BJ (cell line): ENCODE measurements around the gene FAM9A. TPM values are rescaled to one million over a fixed set of nuclear protein-coding genes. Genes with fewer than 3 reads are reported as not detected.
A peak's percentile ranks its signal among the peaks of the same experiment; 100 is the strongest.

Experiments
- CTCF ChIA-PET: fragments of 350-600 bp; formaldehyde crosslinking; extraction: SDS; loops from one replicate; lab custom pipeline; 2021; ENCODE audit warnings: antibody characterized with exemption, inconsistent platforms; lab: Yijun Ruan, JAX
- POLR2A ChIA-PET: fragments of 300-600 bp; sonication (Branson Sonifier 250); formaldehyde crosslinking; extraction: SDS; loops from one replicate; lab custom pipeline; 2021; ENCODE audit warnings: antibody characterized with exemption; lab: Charles Lee
- DNase-seq: peaks from one replicate; pipeline ENCODE4 v3.0.0-alpha.2; 2011; ENCODE audit warnings: low read depth
- H3K27me3 ChIP-seq: 2 replicates; pipeline ENCODE4 v1.6.0; 2011; ENCODE audit warnings: low read length; ENCODE audit not compliant: control insufficient read depth, insufficient read depth
- H3K36me3 ChIP-seq: 2 replicates; pipeline ENCODE4 v1.5.1; 2011; ENCODE audit warnings: low read length; ENCODE audit not compliant: control insufficient read depth, insufficient read depth
- H3K4me3 ChIP-seq: 2 replicates; pipeline ENCODE4 v1.5.1; 2011; ENCODE audit warnings: low read depth, mild to moderate bottlenecking, control low read depth, low read length
- polyA plus RNA-seq: library from polyadenylated mRNA; depleted of rRNA; stranded (reverse); fragments of >200 nt; gene quantifications from 2 replicates; pipeline ENCODE4 v1.2.3, GENCODE V29; 2011
- TF ChIP-seq, protein P1 (sequence below): IDR thresholded peaks from 2 replicates; pipeline ENCODE4 v1.5.1; 2011; ENCODE audit warnings: low read depth, mild to moderate bottlenecking, control low read depth, inconsistent platforms, low read length, moderate library complexity; ENCODE audit not compliant: insufficient read depth

FAM9A gene
- polyA plus RNA-seq, 1 experiment, result not detected

- ChIA-PET POLR2A (no interaction called here), CTCF (interaction anchor here (0.7 to 1.9 kb wide), 3 partner anchors 12 to 32 kb away, joined by 3 to 4 read pairs (median 4); no protein-coding TSS in a partner anchor)
- no peaks in the 10 kb centered on the region for H3K27me3 ChIP-seq
- TF ChIP-seq, protein P1, sequence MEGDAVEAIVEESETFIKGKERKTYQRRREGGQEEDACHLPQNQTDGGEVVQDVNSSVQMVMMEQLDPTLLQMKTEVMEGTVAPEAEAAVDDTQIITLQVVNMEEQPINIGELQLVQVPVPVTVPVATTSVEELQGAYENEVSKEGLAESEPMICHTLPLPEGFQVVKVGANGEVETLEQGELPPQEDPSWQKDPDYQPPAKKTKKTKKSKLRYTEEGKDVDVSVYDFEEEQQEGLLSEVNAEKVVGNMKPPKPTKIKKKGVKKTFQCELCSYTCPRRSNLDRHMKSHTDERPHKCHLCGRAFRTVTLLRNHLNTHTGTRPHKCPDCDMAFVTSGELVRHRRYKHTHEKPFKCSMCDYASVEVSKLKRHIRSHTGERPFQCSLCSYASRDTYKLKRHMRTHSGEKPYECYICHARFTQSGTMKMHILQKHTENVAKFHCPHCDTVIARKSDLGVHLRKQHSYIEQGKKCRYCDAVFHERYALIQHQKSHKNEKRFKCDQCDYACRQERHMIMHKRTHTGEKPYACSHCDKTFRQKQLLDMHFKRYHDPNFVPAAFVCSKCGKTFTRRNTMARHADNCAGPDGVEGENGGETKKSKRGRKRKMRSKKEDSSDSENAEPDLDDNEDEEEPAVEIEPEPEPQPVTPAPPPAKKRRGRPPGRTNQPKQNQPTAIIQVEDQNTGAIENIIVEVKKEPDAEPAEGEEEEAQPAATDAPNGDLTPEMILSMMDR, result no peak
- H3K36me3 ChIP-seq, result no peaks in the 10 kb centered on the region
- no peak for DNase-seq
- H3K4me3 ChIP-seq, result no peak overlapping the region
These were observed 47.3 kb upstream of the FAM9A start for GRCh38 chrX:8848441-8848840.

DNA sequence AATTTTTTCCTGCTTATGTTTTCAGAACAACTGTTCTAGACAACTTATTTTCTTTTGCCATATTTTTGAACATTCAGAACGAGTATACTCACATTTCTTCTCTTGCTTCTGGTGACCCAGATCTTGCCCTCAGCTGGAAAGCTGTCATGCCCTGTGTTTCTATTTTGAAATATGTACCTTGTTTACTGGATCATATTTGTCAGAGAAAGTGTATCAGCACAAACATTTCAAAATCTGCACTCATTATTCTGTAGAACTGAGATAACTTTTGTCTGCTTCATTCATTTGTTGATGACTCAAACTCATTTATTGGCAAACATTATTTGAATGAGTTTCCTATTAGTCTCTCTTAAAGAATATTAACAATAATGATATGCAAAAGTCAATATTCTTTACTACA lies 46.2 kb upstream of the FAM9A start:
- Histone ChIP-seq H3K36me3 (no peaks in the 10 kb centered on the region), H3K27me3 (no peaks in the 10 kb centered on the region), H3K4me3 (no peak overlapping the region)
- ChIA-PET POLR2A (no interaction called here), CTCF (interaction anchor here (0.6 kb wide), 1 partner anchor 10 kb away, joined by 5 read pairs; no protein-coding TSS in a partner anchor)
- DNase-seq, result no peak
- TF ChIP-seq, protein P1, result no peak

DNA sequence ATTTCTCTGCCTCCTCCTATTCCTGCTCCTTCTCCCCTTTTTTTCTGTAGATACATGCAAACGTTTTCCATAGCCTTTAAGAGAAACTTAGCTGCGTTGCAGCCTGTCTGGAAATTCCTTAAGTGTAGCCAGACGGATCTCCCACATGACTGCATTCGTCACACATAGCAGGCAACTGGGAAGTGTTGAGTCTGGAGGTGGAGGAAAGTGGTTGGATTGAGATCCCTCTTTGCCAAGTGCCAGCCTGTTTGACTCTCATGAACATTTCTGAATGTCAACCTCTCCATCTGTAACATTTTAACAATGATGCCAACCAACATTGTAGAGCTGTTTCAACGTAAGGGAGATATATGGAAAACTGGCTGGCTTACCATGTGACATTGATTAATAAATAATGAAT lies 45.1 kb upstream of the FAM9A start:
- no peak for DNase-seq
- Histone ChIP-seq H3K4me3 (no peak overlapping the region), H3K36me3 (no peaks in the 10 kb centered on the region), H3K27me3 (no peaks in the 10 kb centered on the region)
- TF ChIP-seq, protein P1, result no peak
- CTCF ChIA-PET, result no interaction called here
- POLR2A ChIA-PET, result no interaction called here

GRCh38 chrX:8845469-8845868 lies 44.3 kb upstream of the FAM9A start:
- CTCF ChIA-PET, result no interaction called here
- Histone ChIP-seq H3K36me3 (no peaks in the 10 kb centered on the region), H3K4me3 (no peak overlapping the region), H3K27me3 (no peaks in the 10 kb centered on the region)
- TF ChIP-seq, protein P1, result no peak
- DNase-seq, result no peak
- POLR2A ChIA-PET, result no interaction called here

- Histone ChIP-seq H3K36me3 (no peaks in the 10 kb centered on the region), H3K4me3 (no peak overlapping the region), H3K27me3 (no peaks in the 10 kb centered on the region)
- TF ChIP-seq, protein P1, result peak; percentile 45
- ChIA-PET POLR2A (interaction anchor here (0.6 kb wide), 1 partner anchor 28 kb away, joined by 5 read pairs; no protein-coding TSS in a partner anchor), CTCF (no interaction called here)
- peak; percentile 29 for DNase-seq
These were observed 43.9 kb upstream of the FAM9A start for GRCh38 chrX:8845060-8845459.
